DMS153 treated with DMSO at 0.1 percent for 48 hours (cell line): Measurements from ENCODE around the gene AURKB.
"Not testable (repeated sequence)": the region's sequence is repeated elsewhere in the genome, so short reads cannot be mapped to it uniquely, and the experiment has no call there.

Experiments
- DNase-seq: peaks from one replicate; lab custom pipeline; 2025; ENCODE audit not compliant: unreplicated experiment; lab: John Stamatoyannopoulos, UW

The AURKB gene

DNA sequence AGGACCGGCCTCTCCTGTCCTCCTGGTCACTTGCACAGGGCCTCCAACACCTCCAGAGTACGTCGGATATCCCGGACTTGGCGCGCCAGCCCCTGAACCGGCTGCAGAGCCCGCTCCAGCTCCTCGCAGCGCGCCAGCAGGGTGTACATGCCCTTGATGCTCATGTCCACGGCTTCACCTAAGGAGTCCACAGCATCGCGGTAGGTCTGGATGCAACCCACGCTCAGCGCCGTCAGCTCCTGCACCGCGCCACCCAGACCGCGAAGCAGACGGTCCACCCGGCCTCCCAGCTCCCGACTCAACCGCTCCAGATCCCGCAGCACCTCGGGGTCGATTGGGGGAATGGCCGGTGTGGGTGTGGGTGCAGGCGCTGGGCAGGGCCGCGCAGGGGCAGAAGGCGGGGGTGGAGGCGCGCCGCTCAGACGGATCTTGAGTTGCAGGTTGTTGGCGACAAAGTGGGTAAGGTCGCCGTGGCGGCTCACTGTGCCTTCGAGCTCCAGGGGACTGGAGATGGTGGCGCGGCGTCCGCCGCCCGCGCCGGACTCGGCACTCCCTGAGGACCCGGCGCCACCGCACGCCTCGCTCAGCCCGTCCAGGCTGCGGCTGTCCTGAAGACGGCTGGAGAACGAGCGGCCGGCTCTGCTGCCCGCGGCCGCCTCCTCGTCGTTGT lies 21.2 kb downstream of the AURKB start:
- DNase-seq, result no peak

DNA sequence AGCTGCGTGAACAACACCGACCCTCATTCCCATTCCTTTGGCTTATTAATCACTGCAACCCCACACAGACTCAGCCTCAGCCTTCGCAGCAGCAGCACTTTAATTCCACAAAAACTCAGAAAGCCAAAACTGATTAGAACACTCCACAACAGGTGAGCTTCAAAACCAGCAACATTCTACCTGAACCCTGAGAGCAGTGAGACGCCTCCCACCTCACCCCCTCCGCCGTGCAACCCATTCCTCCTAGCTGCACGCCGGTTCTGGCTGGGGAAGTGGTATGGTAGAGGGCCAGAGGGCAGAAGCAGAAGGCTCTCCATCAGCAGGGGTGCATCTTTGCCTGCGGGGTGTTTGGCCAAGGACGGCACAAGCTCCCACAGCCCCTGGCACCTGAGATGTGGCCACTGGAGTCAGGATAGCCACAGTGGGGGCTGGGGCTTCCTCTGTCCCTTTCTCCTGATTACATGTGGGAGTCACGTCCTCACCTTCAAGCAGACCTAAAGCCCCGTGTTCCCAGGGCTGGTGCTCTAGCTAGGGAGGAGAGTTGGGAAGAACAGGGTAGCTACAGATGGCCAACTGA lies 22.0 kb downstream of the AURKB start:
- DNase-seq, result no peak

DNA sequence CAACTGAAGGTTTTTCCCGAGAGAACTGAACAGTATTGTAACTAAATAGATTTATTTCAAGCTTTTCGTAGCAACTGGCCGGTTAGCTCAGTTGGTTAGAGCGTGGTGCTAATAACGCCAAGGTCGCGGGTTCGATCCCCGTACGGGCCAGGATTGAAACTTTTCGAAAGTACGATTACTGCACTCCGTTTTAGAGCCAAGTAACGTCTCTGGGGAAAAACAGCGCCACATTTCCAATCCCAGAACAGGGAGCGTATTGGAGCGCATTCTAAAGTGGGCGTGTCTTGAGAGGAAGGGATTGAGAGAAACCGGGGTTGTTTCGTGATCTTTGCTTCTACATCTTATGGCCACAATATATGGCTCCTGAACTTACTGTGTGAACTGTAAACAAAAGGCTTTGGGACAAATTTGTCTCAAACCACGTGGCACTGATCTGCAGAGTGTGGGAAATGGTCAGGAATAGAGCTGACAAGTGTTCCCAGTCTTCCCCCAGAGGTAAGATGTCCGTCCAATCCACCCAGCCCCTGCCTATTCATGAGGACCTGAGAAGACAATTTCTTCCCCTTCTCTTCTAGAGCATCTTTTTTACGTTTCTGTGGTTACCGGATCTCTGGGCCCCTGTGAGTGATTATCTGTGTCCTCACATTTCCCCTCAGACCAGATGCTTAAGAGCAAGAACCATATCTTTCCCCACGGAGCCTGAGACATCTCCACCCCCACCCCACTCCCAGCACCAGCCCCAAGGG lies 22.7 kb downstream of the AURKB start:
- peak; percentile 91 for DNase-seq

DNA sequence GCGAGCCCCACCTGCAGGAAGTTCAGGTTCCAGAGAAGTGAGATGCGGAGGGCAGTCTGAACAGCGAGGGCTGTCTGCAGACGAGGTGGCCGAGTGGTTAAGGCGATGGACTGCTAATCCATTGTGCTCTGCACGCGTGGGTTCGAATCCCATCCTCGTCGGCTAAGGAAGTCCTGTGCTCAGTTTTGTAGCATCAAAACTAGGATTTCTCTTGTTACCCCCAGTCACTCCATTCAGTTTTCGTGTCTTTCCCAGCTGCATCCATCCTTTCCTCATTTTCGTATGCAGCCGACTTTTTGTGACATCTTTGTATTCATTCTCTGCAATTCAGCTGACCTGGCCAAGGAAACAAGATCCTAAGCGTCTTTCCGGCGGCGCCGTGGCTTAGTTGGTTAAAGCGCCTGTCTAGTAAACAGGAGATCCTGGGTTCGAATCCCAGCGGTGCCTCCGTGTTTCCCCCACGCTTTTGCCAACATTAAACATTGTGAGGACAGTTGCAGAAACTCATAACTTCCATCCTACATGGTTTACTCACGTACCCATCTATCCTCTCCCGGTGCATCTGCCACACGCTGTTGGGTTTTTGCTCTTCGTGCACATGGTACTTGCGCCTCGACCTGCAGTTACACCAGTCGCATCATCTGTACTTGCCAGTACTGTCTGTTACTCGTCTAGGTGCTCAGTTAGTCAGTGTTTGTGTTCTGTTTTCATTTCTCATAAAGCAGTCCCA lies 23.4 kb downstream of the AURKB start:
- DNase-seq, result peak; percentile 61

DNA sequence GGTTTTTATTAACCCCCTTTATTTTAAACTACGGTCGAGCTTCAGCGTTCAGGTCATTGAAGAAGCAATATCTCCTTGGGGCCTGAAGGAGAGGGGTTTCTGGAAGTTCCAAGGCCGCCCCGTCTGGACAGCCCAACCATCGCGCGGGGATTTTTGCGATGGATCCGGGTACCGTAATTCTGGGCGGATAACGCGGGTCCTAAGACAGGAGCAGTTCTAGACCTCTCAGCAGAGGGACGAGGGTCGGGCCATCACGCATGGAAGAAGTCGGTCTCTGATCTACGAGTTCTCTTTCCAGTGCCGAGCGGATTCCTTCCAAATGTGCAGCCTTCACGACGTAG lies 24.0 kb downstream of the AURKB start:
- DNase-seq, result peak; percentile 60

DNA sequence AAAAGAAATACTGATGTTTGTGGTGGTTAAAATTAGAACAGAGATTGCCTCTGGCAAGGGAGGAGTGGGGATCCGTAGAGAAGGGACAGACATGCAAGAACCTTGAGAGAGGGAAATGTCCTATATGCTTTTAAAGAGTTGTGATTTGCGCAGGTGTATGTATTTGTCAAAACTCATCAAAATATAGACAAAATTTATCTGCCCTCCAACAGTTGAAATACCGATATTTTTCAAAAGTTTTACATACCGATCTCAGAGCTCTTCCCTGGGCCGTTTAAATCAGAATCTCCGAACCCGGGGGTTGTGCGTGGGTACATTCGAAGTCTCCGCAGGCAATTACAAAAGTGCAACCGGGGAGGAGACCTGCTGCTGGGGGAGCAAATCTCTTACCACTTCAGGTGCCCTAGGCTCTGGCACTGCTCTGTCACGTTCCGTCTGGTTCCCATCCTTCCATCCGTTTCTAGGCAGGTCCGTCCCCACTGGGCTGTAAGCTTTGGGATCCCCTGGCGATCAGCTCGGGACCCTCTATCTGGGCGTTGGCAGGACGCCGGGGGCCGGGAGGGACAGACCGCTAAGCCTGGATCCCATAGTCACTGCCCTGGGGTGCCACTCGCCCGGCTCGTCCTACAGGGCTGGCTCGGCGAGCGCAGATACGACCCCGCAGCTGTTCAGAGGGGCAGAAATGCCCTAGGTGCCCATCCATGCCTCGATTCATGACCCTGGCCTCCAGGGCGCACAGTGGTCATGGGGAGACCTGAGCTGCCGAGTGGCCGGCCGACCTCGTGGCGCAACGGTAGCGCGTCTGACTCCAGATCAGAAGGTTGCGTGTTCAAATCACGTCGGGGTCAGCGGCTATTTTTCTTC lies 24.6 kb downstream of the AURKB start:
- no peak for DNase-seq

DNA sequence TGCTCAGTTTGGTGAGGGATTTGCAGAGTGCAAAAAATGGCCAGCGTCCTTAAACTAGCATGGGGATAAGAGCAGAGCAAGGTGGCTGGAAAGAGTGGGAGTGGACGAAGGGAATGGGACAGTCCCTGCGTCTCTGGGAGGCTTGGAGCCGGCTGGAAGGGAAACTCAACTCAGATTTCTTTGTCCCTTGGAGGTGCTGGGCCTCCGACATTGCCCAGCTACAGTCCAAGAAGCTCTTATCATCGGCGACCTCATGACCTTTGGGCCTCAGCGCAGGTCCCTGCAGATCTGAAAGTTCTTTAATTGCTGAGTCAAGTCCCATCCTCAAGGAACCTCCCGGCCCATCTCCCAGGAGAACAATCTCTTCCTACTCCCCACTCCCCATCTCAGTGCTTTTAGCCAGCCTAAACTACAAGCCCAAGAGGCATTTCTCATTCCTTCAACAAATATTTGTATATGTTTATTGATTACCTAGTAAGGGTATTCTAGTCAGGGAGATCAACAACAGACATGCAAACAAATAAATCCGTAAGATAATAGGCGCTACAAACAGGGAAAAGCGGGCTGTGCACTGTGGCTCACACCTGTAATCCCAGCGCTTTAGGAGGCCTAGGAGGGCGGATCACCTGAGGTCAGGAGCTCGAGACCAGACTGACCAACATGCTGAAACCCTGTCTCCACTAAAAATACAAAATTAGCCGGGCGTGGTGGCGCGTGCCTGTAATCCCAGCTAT lies 33.2 kb downstream of the AURKB start:
- DNase-seq, result no peak

DNA sequence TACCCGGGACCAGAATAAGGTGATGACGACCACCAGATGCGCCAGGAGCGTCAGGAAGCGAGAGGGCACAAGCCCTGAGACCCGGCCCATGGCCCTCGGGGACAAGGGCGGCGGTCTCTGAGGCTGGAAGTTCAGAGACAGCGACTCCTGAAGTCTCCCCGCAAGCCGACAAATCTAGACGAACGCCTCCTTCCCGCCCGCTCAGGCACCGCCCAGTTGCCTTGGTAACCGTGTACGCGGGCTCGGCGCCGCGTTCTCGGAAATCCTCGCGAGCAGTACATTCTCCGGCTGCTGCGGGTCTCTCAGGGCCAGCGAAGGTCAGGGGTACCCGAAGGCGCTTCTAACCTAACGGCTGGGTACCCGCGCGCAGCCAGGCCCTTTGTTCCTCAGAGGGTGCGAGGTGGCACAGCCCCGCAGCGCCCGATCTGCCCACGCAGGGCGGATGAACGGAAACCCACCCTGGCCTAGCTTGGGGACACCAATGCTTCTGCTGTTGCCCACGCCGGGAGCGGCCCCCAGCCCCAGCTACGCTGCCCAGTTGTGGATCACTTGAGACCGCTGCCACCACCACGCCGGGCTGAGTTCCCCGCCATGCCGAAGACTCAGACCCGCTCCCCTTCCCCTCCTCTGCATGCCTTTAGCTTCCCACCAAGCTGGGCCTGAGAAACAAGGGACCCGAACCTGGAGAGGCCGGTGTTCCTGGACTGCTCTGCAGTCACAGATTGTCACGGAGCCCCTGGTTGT lies 34.0 kb downstream of the AURKB start, which contains the start of gene TMEM107:
Gene TMEM107, minus strand, starts transcription at position 184 of the 744 bp plus-strand sequence. Its CDS starts 94 bp downstream, at position 90.
- no peak for DNase-seq

DNA sequence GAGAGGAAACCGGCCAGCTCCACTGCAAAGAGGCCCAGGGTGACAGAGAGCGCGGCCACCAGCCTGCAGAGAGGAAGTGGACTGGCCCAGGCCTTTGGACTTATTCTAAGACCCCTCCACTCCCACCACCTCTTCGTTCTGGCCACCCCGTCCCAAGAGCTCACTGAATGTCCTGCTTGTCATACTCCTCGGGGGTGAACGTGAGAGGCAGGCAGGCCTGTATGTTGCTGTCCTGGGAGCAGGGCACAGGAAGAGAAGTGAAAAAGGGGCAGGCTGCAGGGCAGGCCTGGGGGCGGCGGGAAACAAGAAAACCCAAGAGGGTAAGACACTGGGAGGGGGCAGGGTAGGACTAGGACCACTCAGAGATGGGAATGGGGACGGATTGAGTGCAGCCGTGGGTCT lies 34.6 kb downstream of the AURKB start:
- DNase-seq, result no peak

DNA sequence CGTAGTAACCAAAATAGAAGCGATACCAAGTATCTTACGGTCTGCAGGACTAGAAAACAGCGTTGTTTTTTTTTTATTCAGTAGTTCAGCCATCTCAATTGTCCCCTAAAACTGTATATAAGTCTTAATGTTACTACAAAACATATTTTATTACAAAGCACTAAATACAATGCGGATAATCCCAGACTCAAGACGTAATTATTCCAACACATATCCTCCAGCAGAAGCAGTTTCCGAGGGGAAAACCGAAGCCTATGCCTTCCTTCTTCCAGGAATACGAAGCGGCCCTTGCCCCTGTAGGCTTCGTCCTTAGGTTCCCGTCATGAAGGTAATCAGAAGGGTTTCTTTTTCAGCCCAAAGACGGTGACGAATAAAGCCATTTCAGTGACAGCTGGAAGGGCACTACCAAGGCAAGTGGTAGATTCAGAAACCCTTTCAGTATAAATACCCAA lies 36.5 kb downstream of the AURKB start:
- no peak for DNase-seq

DNA sequence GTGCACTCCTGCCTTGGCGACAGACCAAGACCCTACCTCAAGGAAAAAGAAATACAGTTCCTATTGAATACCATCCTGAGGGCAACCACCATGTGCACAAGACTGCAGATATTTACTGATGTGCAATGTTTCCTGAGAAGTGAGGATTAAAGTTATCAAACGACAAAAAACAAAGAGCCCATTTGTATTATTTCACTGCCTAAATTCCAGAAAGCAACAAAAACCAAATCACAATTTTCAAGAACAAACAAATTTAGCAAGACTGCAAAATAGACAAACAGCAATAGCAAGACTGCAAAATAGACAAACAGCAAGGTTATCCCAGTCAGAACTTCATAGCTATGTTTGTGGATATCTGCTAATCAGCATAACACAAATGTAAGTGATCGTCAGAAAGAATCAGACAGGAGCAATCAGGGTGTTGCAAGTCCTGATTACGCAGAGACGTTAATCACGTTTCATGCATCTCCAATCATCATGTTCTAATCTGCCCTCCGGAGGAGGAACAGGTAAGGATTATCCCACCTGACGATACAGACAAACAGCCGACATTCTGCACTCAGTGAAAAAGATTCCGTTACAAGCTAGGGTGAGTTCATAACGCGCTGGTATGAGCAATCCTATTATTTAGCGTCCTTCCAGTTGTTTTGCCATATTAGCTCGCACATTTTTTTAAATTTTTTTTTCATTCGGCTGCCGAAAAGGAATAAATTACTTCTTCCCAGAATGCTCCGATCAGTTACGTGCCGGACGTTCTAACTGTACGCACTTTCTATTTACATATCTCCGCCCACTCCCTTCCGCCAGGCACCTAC lies 37.1 kb downstream of the AURKB start:
- peak; percentile 63 for DNase-seq

DNA sequence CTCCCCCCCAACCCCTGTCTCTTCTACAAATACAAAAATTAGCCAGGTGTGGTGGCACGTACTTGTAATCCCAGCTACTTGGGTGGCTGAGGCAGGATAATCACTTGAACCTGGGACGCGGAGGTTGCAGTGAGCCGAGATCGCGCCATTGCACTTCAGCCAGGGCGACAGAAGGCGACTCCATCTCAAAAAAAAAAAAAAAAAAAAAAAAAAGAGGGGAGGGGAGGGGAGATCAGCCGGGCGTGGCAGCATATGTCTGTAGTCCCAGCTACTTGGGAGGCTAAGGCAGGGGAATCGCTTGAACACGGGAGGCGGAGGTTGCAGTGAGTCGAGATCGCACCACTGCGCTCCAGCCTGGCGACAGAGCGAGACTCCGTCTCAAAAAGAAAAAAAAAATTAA lies 40.2 kb downstream of the AURKB start:
- not testable (repeated sequence) for DNase-seq

DNA sequence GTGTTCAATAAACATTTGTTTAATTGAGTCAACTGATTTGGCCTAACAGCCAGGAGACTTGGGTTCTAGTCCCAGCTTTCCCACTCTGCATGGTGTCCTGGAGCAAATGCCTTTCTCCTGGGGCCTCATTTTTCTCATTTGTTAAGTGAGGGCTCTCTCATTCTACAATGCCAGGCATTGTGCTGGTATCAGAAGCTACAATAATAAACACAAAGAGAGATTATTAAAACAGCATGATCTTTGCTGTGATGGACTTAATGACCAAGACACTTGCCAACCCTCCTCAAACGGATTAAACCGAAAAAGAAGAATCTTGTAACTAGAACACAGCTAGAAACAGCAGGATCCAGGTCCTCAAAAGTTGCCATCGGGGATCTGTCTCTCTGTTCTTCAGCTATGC lies 42.8 kb downstream of the AURKB start:
- no peak for DNase-seq

DNA sequence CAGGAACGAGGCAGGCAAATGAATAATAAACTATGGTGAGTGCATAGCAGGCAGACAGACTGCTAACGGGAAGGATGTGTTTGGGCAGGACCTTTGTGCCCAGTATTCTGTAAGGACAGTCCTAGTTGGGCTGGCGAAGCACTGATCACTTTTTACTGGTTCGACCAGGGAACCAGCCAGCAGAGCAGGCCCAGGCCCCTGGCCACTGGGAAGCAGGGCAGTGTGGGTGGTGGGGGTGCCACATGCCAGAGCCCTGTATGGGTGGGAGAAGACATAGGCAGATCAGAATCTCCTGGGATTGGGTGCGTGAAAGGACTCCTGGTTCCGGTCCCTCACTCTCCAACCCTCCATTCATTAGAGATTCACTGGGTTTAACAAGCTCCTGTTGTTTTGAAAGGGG lies 43.6 kb downstream of the AURKB start:
- no peak for DNase-seq

DNA sequence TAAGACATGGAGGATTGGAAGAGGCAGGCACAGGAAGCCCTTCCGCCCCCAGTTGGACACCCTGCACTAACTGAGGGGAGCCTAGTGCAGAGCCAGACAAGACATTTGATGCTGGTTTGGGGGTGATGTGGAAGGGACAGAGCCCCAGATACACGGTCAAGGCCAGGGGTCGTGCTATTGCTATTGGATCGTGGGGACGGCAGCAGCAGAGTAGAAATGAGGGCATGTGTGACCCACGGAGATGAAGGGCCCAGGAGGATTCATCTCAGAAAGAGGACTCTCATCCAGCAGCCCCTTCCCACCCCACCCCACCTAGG lies 45.6 kb downstream of the AURKB start:
- no peak for DNase-seq

DNA sequence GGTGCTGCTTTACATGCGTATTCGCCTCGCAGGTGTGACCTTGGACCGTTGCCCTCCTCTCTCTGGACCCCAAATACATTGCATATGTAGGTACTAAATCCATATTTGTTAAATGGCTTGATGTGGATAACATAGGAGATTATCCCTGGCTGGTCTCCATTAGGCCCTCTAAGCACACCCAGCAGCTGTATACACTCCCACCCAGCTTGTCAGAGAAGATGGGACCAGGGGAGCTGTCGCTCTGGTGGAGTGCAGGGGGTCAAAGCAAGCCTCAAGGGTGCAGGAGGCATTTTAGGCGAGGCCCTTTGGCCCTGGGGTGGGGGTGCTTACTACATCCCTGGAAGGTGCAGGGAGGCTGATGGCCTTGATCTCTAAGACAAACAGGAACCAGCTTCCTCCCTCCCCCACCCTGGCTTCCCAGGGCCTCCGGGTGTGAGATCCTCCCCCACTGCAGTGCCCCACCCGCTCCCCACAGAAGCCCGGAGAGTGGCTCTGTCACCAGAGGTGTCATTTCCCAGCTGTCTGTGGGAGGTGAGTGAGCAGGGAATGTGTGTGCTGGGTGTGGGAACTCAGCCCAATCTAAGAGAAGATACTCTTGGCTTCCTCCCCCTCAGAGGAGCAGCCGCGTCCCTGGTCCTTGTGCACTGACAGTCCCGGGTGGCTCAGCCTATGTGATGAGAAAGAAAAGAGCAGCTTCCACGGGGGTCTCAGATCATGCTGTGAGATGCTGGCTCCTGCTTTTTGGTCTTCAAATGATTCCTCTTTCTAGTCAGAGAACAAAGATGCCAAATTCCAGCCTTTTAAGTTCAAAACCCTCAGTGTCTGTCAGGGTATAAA lies 46.2 kb downstream of the AURKB start:
- DNase-seq, result no peak
